ENCODE results near the gene LMTK3. TPM values are rescaled to one million over a fixed set of nuclear protein-coding genes. Genes with fewer than 3 reads are reported as not detected.
"Not testable (repeated sequence)": the region's sequence is repeated elsewhere in the genome, so short reads cannot be mapped to it uniquely, and the experiment has no call there.

Gene LMTK3
- total RNA-seq, 1 experiment from 2014 or later, result not detected

DNA sequence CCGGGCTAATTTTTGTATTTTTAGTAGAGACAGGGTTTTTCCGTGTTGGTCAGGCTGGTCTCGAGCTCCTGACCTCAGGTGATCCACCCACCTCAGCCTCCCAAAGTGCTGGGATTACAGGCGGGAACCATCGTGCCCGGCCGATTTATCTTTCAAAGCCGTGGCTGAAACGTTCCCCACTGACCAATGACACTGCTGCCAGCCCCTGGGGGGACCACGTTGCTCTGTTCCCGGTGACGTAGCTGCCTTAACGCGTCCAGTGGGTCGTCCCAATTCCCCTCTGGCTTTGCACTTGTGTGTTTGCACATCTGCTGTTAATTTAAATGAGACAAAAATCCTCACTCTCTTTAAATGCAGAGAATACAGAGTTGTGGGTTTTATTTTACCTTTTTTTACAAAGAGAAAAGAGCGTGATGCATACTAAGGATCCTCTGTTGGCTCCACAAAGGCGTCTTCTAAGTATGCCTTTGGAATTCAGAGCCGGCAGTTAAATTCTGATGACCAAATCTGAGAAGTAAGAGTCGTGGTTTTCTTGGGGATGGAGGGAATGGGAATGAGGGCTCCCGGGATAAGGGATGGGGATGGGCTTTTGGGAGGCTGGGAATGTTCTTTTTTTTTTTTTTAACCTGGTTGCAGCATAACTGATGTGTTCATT lies 18.6 kb upstream of the LMTK3 start:
- Histone ChIP-seq H3K9me2 (replicated peaks; ENCODE audit: insufficient read depth, low read length) (no peaks in the 10 kb centered on the region), H4K20me1 (ENCODE audit: insufficient read depth, low read depth, low read length) (no peaks in the 10 kb centered on the region), H3K27me3 (ENCODE audit: low read length) (no peaks in the 10 kb centered on the region), H2AFZ (ENCODE audit: low read length) (no peak overlapping the region), H3K4me2 (ENCODE audit: low read depth, low read length, poor library complexity, severe bottlenecking) (no peak overlapping the region), H3K79me2 (ENCODE audit: low read length) (no peaks in the 10 kb centered on the region), H3K4me1 (ENCODE audit: low read length) (no peaks in the 10 kb centered on the region), H3K27ac (ENCODE audit: low read length) (no peak overlapping the region), H3K9me3 (ENCODE audit: low read length) (peaks cover 5% of the 10 kb centered on the region; the same call in 1 of the 2 replicates), H3K4me3 (ENCODE audit: low read length) (no peak overlapping the region), H3K9ac (ENCODE audit: low read length) (no peak overlapping the region), H3K36me3 (ENCODE audit: insufficient read depth, low read length) (no peaks in the 10 kb centered on the region)
- no peak for DNase-seq

GRCh38 chr19:48529156-48529555 lies 17.5 kb upstream of the LMTK3 start:
- no peak for DNase-seq
- Histone ChIP-seq H3K9me3 (ENCODE audit: low read length) (peaks cover 5% of the 10 kb centered on the region; the same call in 1 of the 2 replicates), H3K79me2 (ENCODE audit: low read length) (no peaks in the 10 kb centered on the region)

GRCh38 chr19:48524732-48525131 lies 13.1 kb upstream of the LMTK3 start:
- H3K36me3 ChIP-seq (ENCODE audit: insufficient read depth, low read length), result no peaks in the 10 kb centered on the region
- no peaks in the 10 kb centered on the region for H3K9me2 ChIP-seq (replicated peaks; ENCODE audit: insufficient read depth, low read length)
- no peak overlapping the region for H3K4me3 ChIP-seq (ENCODE audit: low read length)
- no peak overlapping the region for H3K4me2 ChIP-seq (ENCODE audit: low read depth, low read length, poor library complexity, severe bottlenecking)
- H3K27ac ChIP-seq (ENCODE audit: low read length), result no peak overlapping the region
- no peaks in the 10 kb centered on the region for H3K27me3 ChIP-seq (ENCODE audit: low read length)
- peaks cover 5% of the 10 kb centered on the region; the same call in 1 of the 2 replicates for H3K9me3 ChIP-seq (ENCODE audit: low read length)
- no peak for DNase-seq
- no peak overlapping the region for H2AFZ ChIP-seq (ENCODE audit: low read length)
- H3K9ac ChIP-seq (ENCODE audit: low read length), result no peak overlapping the region
- H4K20me1 ChIP-seq (ENCODE audit: insufficient read depth, low read depth, low read length), result no peaks in the 10 kb centered on the region
- no peaks in the 10 kb centered on the region for H3K4me1 ChIP-seq (ENCODE audit: low read length)
- H3K79me2 ChIP-seq (ENCODE audit: low read length), result no peaks in the 10 kb centered on the region

More at GRCh38 chr19:48529156-48529555, 17.5 kb upstream of the LMTK3 start:
- Histone ChIP-seq H3K27ac (ENCODE audit: low read length) (no peak overlapping the region), H4K20me1 (ENCODE audit: insufficient read depth, low read depth, low read length) (no peaks in the 10 kb centered on the region), H3K4me3 (ENCODE audit: low read length) (no peak overlapping the region), H3K27me3 (ENCODE audit: low read length) (no peaks in the 10 kb centered on the region), H3K4me2 (ENCODE audit: low read depth, low read length, poor library complexity, severe bottlenecking) (no peak overlapping the region), H2AFZ (ENCODE audit: low read length) (no peak overlapping the region), H3K4me1 (ENCODE audit: low read length) (no peaks in the 10 kb centered on the region), H3K9me2 (replicated peaks; ENCODE audit: insufficient read depth, low read length) (no peaks in the 10 kb centered on the region), H3K9ac (ENCODE audit: low read length) (no peak overlapping the region), H3K36me3 (ENCODE audit: insufficient read depth, low read length) (no peaks in the 10 kb centered on the region)

GRCh38 chr19:48524221-48524620 lies 12.6 kb upstream of the LMTK3 start:
- H4K20me1 ChIP-seq (ENCODE audit: insufficient read depth, low read depth, low read length), result no peaks in the 10 kb centered on the region
- no peaks in the 10 kb centered on the region for H3K4me1 ChIP-seq (ENCODE audit: low read length)
- no peaks in the 10 kb centered on the region for H3K27me3 ChIP-seq (ENCODE audit: low read length)
- no peak overlapping the region for H3K9ac ChIP-seq (ENCODE audit: low read length)
- DNase-seq, result no peak
- H3K36me3 ChIP-seq (ENCODE audit: insufficient read depth, low read length), result no peaks in the 10 kb centered on the region
- no peaks in the 10 kb centered on the region for H3K79me2 ChIP-seq (ENCODE audit: low read length)
- H3K27ac ChIP-seq (ENCODE audit: low read length), result no peak overlapping the region
- H2AFZ ChIP-seq (ENCODE audit: low read length), result no peak overlapping the region
- no peak overlapping the region for H3K4me2 ChIP-seq (ENCODE audit: low read depth, low read length, poor library complexity, severe bottlenecking)
- H3K9me3 ChIP-seq (ENCODE audit: low read length), result peaks cover 5% of the 10 kb centered on the region; the same call in 1 of the 2 replicates
- no peaks in the 10 kb centered on the region for H3K9me2 ChIP-seq (replicated peaks; ENCODE audit: insufficient read depth, low read length)
- H3K4me3 ChIP-seq (ENCODE audit: low read length), result no peak overlapping the region

- no peak overlapping the region for H3K4me2 ChIP-seq (ENCODE audit: low read depth, low read length, poor library complexity, severe bottlenecking)
- H2AFZ ChIP-seq (ENCODE audit: low read length), result no peak overlapping the region
- DNase-seq, result no peak
- no peaks in the 10 kb centered on the region for H3K36me3 ChIP-seq (ENCODE audit: insufficient read depth, low read length)
- H3K9me2 ChIP-seq (replicated peaks; ENCODE audit: insufficient read depth, low read length), result no peaks in the 10 kb centered on the region
- H3K9me3 ChIP-seq (ENCODE audit: low read length), result no peaks in the 10 kb centered on the region
- no peak overlapping the region for H3K4me3 ChIP-seq (ENCODE audit: low read length)
- no peaks in the 10 kb centered on the region for H3K27me3 ChIP-seq (ENCODE audit: low read length)
- H3K27ac ChIP-seq (ENCODE audit: low read length), result no peak overlapping the region
- no peaks in the 10 kb centered on the region for H4K20me1 ChIP-seq (ENCODE audit: insufficient read depth, low read depth, low read length)
- H3K79me2 ChIP-seq (ENCODE audit: low read length), result no peaks in the 10 kb centered on the region
- 0 out of 2 replicates have a peak, but pooled peaks cover 3% of the 10 kb centered on the region for H3K4me1 ChIP-seq (ENCODE audit: low read length)
- H3K9ac ChIP-seq (ENCODE audit: low read length), result no peak overlapping the region
Observed at GRCh38 chr19:48520134-48520533, 8.5 kb upstream of the LMTK3 start.

DNA sequence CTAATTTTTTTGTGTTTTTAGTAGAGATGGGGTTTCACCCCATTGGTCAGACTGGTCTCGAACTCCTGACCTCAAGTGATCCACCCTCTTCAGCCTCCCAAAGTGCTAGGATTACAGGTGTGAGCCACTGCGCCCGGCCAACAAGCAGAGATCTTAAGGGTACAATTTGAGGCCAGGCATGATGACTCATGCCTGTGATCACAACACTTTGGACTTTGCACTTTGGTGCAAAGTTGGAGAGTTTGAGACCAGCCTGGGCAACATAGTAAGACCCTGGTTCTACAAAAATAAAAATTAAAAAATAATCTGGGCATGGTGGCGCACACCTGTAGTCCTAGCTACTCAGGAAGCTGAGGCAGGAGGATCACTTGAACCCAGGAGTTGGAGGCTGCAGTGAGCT lies 7.8 kb upstream of the LMTK3 start:
- not testable (repeated sequence) for H3K4me1 ChIP-seq (ENCODE audit: low read length); H3K36me3 ChIP-seq (ENCODE audit: insufficient read depth, low read length); H3K79me2 ChIP-seq (ENCODE audit: low read length); H3K27ac ChIP-seq (ENCODE audit: low read length); H3K27me3 ChIP-seq (ENCODE audit: low read length); H3K9me2 ChIP-seq (replicated peaks; ENCODE audit: insufficient read depth, low read length); H2AFZ ChIP-seq (ENCODE audit: low read length); DNase-seq; H3K9ac ChIP-seq (ENCODE audit: low read length); H4K20me1 ChIP-seq (ENCODE audit: insufficient read depth, low read depth, low read length); H3K4me2 ChIP-seq (ENCODE audit: low read depth, low read length, poor library complexity, severe bottlenecking); H3K4me3 ChIP-seq (ENCODE audit: low read length); H3K9me3 ChIP-seq (ENCODE audit: low read length)

- Histone ChIP-seq H3K9me2 (replicated peaks; ENCODE audit: insufficient read depth, low read length) (no peaks in the 10 kb centered on the region), H3K9me3 (ENCODE audit: low read length) (no peaks in the 10 kb centered on the region), H3K4me1 (ENCODE audit: low read length) (peaks cover 12% of the 10 kb centered on the region), H2AFZ (ENCODE audit: low read length) (no peak overlapping the region), H3K27me3 (ENCODE audit: low read length) (no peaks in the 10 kb centered on the region), H3K36me3 (ENCODE audit: insufficient read depth, low read length) (no peaks in the 10 kb centered on the region), H3K9ac (ENCODE audit: low read length) (no peak overlapping the region), H3K4me3 (ENCODE audit: low read length) (no peak overlapping the region), H3K4me2 (ENCODE audit: low read depth, low read length, poor library complexity, severe bottlenecking) (no peak overlapping the region), H4K20me1 (ENCODE audit: insufficient read depth, low read depth, low read length) (no peaks in the 10 kb centered on the region), H3K27ac (ENCODE audit: low read length) (no peak overlapping the region), H3K79me2 (ENCODE audit: low read length) (no peaks in the 10 kb centered on the region)
- no peak for DNase-seq
Observed at GRCh38 chr19:48518207-48518606, 6.6 kb upstream of the LMTK3 start.

DNA sequence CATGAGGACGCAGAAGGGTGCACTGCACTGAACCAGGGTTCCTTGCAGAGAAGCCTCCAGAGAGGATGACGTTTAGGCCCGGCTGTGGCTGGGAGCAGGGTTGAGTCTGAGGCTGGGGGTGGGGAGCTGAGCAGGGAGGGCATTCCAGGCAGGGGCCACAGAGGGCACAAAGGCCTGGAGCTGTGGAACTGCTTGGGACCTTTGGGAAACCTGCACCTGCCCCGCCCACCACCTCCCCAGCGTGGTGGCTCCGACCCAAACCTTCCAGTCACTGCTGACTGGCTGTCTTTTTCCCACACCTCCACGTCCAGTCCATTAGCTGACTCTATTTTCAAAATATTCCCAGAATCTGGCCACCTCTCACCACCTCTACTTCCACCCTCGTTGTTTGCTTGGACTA lies 4.9 kb upstream of the LMTK3 start:
- peaks cover 26% of the 10 kb centered on the region for H3K4me1 ChIP-seq (ENCODE audit: low read length)
- H3K9me3 ChIP-seq (ENCODE audit: low read length), result no peaks in the 10 kb centered on the region
- H3K9ac ChIP-seq (ENCODE audit: low read length), result no peak overlapping the region
- no peak overlapping the region for H3K4me2 ChIP-seq (ENCODE audit: low read depth, low read length, poor library complexity, severe bottlenecking)
- no peaks in the 10 kb centered on the region for H3K36me3 ChIP-seq (ENCODE audit: insufficient read depth, low read length)
- no peaks in the 10 kb centered on the region for H3K79me2 ChIP-seq (ENCODE audit: low read length)
- DNase-seq, result no peak
- no peak overlapping the region for H3K4me3 ChIP-seq (ENCODE audit: low read length)
- no peaks in the 10 kb centered on the region for H3K9me2 ChIP-seq (replicated peaks; ENCODE audit: insufficient read depth, low read length)
- H3K27me3 ChIP-seq (ENCODE audit: low read length), result no peaks in the 10 kb centered on the region
- H4K20me1 ChIP-seq (ENCODE audit: insufficient read depth, low read depth, low read length), result no peaks in the 10 kb centered on the region
- no peak overlapping the region for H3K27ac ChIP-seq (ENCODE audit: low read length)
- H2AFZ ChIP-seq (ENCODE audit: low read length), result no peak overlapping the region

Measured in Karpas-422 (cell line).